HG03378 (cell line): Measurements from ENCODE around the gene BHLHE23.
A peak's percentile ranks its signal among the peaks of the same experiment; 100 is the strongest.

ENCODE experiments used
- ATAC-seq: cut with Tn5 transposase; IDR thresholded peaks from one replicate; pipeline ENCODE4 v1.9.1; 2021; ENCODE audit warnings: mild to moderate bottlenecking, moderate library complexity; ENCODE audit not compliant: unreplicated experiment

Gene BHLHE23

GRCh38 chr20:62994869-62995281 lies 11.9 kb downstream of the BHLHE23 start:
- no peak for ATAC-seq

- ATAC-seq: no peak
Observed at GRCh38 chr20:62993856-62994494, 12.8 kb downstream of the BHLHE23 start.

GRCh38 chr20:62991863-62992262 lies 14.9 kb downstream of the BHLHE23 start:
- ATAC-seq: no peak

- no peak for ATAC-seq
Observed at GRCh38 chr20:62991196-62991807, 15.5 kb downstream of the BHLHE23 start.

GRCh38 chr20:62990306-62990825 lies 16.4 kb downstream of the BHLHE23 start:
- ATAC-seq: no peak

GRCh38 chr20:62989201-62989601 lies 17.6 kb downstream of the BHLHE23 start:
- ATAC-seq: no peak

GRCh38 chr20:62987114-62987513 lies 19.6 kb downstream of the BHLHE23 start:
- no peak for ATAC-seq

GRCh38 chr20:62986257-62986800 lies 20.4 kb downstream of the BHLHE23 start:
- ATAC-seq: no peak

- ATAC-seq: no peak
Observed at GRCh38 chr20:62985444-62985778, 21.4 kb downstream of the BHLHE23 start.

GRCh38 chr20:62984666-62985443 lies 21.9 kb downstream of the BHLHE23 start:
- ATAC-seq: no peak

GRCh38 chr20:62983210-62983609 lies 23.6 kb downstream of the BHLHE23 start:
- ATAC-seq: no peak

- ATAC-seq: no peak
Observed at GRCh38 chr20:62982124-62983075, 24.4 kb downstream of the BHLHE23 start.

- no peak for ATAC-seq
Observed at GRCh38 chr20:62980970-62981369, 25.8 kb downstream of the BHLHE23 start.

- ATAC-seq: no peak
Observed at GRCh38 chr20:62980380-62980960, 26.3 kb downstream of the BHLHE23 start.

- ATAC-seq: no peak
Observed at GRCh38 chr20:62979876-62980373, 26.8 kb downstream of the BHLHE23 start.

- ATAC-seq: no peak
Observed at GRCh38 chr20:62979310-62979709, 27.5 kb downstream of the BHLHE23 start.

GRCh38 chr20:62978561-62978943 lies 28.2 kb downstream of the BHLHE23 start:
- no peak for ATAC-seq

GRCh38 chr20:62977613-62978560 lies 28.9 kb downstream of the BHLHE23 start:
- peak; percentile 72 for ATAC-seq

- no peak for ATAC-seq
Observed at GRCh38 chr20:62976886-62977285, 29.9 kb downstream of the BHLHE23 start.
